Fibroblast of skin of abdomen (primary cell): Measurements from ENCODE around the gene P2RX3.
A peak's percentile ranks its signal among the peaks of the same experiment; 100 is the strongest.

Experiments used
- DNase-seq: peaks from one replicate; pipeline ENCODE4 v3.0.0-alpha.2; 2013

P2RX3 gene

DNA sequence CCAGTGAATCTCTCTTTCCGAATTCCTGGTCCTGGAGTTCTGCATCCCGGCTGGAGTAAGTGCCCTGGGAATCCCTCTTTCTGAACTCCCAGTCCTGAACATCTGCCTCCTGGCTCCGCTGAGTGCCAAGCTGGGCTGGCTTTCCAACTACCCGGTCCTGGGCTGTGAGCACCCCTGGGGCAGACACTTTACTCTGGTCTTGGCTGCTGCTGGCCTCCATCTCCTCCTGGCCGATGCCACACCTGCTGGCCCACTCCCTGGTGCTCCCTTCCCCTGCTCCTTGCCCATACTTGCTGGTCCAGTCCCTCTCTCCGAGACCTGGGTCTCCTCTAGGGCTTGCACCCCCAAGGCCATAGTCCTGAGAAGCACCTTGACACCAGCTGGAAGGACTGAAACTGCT is 28.1 kb upstream of the P2RX3 start:
- no peak for DNase-seq

GRCh38 chr11:57310630-57311086 is 27.5 kb upstream of the P2RX3 start:
- DNase-seq: peak; percentile 17

- peak; percentile 97 for DNase-seq
Observed at GRCh38 chr11:57311109-57311936, 26.8 kb upstream of the P2RX3 start.

DNA sequence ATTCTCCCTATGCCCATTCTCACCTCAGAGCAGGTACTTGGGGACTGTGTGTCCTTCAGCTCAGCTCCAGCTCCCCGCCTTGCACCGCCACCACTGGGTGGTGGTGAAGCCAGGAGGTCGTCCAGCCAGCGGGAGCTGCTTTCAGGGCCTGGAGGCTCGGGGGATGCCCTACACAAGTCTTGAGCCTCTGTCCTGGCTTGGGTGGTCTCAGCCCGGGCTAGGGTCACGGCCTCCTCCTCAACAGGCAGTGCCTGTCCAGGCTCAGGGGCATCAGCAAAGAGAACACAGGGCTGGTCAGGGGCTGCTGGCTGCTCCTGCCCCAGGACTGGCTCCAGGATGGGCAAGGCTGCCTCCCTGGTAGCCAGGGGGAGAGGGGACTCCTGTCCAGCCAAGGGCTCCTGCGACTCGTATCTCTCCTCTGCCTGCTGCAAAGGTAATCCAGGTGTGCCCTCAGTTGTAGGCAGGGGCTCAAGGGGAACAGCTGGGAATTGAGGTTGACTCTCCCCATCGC is 25.6 kb upstream of the P2RX3 start:
- DNase-seq: no peak

- no peak for DNase-seq
Observed at GRCh38 chr11:57313071-57313787, 24.9 kb upstream of the P2RX3 start.

- no peak for DNase-seq
Observed at GRCh38 chr11:57313788-57314135, 24.4 kb upstream of the P2RX3 start.

GRCh38 chr11:57314221-57314973 is 23.8 kb upstream of the P2RX3 start:
- DNase-seq: no peak

GRCh38 chr11:57315491-57315890 is 22.7 kb upstream of the P2RX3 start:
- peak; percentile 64 for DNase-seq

DNA sequence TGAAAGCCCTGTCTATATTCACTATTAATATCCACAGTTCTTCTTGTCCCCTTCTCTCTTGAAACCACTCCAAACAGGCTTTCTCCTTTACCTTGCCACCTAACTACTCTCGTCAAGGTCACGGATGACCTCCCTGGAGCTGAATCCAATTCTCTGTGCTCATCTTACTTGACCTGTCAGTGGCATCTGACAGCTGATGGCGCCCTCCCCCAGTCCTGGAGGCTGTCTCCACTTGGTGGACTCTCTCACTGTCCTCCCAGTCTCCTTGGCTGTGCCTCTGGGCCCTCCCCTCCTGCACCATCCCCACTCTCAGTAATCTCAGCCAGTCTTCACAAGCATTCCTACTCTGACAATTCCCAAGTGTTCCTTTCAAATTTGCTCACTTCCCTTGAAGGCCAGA is 22.1 kb upstream of the P2RX3 start:
- DNase-seq: no peak

- DNase-seq: no peak
Observed at GRCh38 chr11:57318178-57318577, 20.0 kb upstream of the P2RX3 start.

DNA sequence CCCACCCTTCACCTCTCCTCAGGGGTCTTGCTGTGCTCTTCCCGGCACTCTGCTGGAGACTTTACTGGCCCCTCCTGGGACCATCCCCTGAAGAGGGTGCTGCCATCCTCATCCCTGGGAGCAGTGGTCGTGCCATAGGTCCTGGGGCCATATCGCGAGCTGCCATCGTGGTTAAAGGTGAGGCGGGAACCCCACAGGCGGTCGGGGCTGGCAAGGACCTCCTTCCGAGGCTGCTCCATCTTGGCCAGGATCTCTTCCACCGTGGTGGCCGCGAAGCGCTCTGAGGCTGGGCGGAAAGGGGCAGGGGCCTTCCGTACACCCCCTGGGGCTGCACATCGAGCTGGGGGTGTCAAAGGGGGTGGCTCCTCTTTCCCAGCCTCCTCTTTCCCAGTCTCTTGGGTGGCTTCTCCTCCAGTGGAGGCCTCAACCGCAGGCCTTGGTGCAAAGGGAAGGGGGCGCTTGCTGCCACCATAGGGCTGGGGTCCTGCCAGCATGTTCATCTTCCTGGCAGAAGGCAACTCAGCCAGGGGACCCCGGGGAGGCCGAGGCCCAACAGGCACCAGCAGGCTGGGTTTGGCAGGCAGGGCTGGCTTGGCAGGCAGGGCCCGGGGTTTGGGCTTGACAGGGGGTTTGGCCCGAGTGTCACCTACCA is 18.0 kb upstream of the P2RX3 start:
- DNase-seq: no peak

DNA sequence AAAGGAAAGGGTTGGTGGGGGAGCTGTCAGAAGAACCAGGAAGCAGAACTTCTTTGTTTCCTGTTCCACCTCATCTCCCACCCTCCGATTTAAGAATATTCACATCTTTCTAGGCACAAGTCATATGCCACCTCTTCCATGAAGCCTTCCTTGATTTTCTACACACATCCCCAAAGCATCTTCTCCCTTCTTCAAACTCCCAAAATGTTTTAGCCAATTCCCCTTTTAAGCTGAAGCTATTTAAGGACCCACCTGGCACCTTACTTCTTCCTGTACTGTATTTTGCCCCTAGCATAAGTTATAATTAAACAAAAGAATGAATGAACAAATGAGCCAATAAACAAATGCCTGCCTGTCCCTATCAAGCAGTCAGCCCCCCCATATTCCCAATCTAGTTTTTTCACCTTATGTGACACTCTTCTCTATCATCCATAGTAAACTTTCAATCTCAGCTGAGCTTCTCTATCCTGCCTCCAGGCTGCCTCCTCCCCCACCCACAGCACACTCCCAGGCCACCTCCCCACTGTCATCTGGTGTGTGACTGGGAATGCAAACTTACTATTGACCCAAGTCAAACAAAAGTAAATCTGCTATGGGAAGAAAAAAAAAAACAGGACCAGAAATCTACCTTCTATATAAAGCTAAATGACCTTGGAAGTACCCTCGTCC is 17.3 kb upstream of the P2RX3 start:
- DNase-seq: no peak

- DNase-seq: peak; percentile 24
Observed at GRCh38 chr11:57321388-57322255, 16.5 kb upstream of the P2RX3 start.

DNA sequence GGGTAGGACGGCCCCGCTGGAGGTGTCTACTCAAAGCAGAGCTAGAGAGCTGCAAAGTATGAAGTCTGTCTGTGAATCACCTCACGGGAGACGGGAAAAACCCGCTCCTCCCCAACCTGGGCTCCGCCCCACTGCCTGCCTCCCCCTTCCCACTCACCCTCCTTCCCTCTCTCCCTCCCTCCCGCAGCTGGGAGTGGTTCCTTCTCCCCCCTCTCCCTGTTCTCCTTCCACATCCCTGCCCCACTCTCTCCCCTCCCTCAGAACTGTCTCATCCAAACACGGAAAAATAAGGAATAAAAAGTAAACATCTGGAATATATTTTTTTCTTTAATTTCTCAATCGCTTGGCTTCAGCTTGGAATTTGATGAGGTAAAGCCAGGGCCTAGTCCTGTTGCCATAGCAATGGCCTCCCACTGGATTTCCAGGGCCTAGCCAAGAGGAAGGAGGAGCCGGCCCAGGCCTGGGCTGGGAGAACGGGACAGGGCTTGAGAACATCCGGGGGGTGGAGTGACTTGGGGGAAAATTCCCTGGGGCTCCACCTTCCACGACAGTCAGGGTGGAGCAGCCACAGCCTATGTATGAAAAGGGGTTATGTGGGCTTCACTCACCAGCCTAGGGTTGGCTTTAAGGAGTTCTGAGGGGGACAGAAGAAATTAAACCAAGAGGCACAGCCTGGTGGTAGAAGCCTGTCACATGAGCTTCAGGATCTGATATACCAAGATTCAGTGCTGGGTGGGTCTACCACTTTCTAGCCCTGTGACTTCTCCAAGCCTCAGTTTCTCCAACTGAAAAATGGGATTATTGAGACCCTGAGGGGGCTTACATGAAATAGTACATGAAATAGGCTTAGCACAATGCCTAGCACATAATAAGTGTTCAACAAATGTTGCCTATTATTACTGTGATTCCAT is 15.6 kb upstream of the P2RX3 start:
- peak; percentile 99 for DNase-seq

GRCh38 chr11:57323167-57323854 is 14.8 kb upstream of the P2RX3 start:
- DNase-seq: peak; percentile 32

DNA sequence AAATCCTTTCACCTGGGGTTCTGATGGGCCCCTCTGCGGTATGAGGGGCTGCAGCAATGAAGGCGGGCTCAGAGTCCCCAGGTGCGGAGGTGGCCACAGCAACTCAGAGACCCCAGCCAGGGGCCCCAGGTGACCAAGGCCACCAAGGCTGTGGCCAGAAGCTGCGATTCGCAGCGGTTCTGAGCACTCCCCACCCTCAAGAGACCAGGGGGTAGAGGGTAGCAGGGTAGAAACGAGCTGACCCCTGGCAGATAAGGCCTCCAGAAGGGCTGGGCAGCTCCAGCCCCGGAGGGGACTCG is 14.3 kb upstream of the P2RX3 start:
- no peak for DNase-seq

- DNase-seq: peak; percentile 61
Observed at GRCh38 chr11:57324154-57324885, 13.8 kb upstream of the P2RX3 start.

DNA sequence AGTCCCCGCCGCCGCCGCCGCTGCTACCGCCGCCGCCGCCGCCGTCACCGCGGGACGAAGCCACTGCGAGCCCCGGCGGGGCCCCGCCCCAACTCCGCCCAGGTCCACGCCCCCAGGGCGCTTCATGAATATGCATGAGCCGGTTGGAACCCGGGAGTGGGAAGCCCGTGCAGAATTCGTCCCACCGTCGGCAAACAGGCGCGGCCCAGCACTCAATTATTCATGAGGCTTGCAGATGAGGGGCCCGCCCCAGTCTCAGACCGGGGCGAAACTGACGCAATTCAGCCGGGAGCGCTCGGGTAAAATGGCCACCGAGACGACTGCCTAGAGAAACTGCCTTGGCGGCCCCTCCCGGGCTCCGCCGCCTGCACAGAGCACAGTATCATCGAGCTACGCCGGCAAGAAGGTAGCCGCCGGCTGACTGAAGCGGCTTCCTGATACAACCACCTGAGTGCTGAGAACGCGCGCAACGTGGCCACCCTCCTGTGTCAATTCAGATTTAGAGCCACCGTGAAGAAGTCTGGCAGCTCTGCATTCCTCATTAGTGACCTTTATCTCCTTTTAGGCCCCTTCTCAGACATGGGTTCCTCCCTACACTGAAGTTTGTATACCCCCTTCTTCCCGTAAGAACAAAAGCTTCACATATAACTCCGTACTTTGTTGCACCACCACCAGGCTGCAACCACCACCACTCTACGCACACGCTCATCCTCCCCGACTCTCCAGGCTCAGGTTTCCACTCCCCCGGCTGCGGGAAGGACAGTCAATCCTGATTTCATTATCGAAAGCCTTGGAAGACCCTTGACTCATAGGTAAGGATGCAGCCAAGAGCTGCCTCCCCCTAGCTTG is 13.0 kb upstream of the P2RX3 start, which contains the start of gene TNKS1BP1:
Gene TNKS1BP1, minus strand, starts transcription at position 67 of the 849 bp plus-strand sequence. CDS start 3,067 bp downstream, outside the sequence.
- peak; percentile 98 for DNase-seq
